GM21619 (cell line): ENCODE results near the gene DNAH2.
A peak's percentile ranks its signal among the peaks of the same experiment; 100 is the strongest.

Experiments
- ATAC-seq: cut with Tn5 transposase; IDR thresholded peaks from one replicate; pipeline ENCODE4 v1.9.1; 2021; ENCODE audit not compliant: unreplicated experiment

DNAH2 gene

GRCh38 chr17:7837408-7838088 is 120.0 kb downstream of the DNAH2 start:
- no peak for ATAC-seq

- ATAC-seq = no peak
Observed at GRCh38 chr17:7838090-7839075, 120.8 kb downstream of the DNAH2 start.

- ATAC-seq = no peak
Observed at GRCh38 chr17:7839190-7839875, 121.8 kb downstream of the DNAH2 start.

- ATAC-seq = no peak
Observed at GRCh38 chr17:7839876-7840261, 122.3 kb downstream of the DNAH2 start.

GRCh38 chr17:7840441-7840840 is 122.9 kb downstream of the DNAH2 start:
- no peak for ATAC-seq

GRCh38 chr17:7840875-7841274 is 123.3 kb downstream of the DNAH2 start:
- ATAC-seq = no peak

GRCh38 chr17:7841396-7841914 is 123.9 kb downstream of the DNAH2 start:
- ATAC-seq = peak; percentile 17

- peak; percentile 13 for ATAC-seq
Observed at GRCh38 chr17:7841915-7842379, 124.4 kb downstream of the DNAH2 start.

- ATAC-seq = peak; percentile 22
Observed at GRCh38 chr17:7842380-7843256, 125.1 kb downstream of the DNAH2 start.

- no peak for ATAC-seq
Observed at GRCh38 chr17:7843257-7843535, 125.7 kb downstream of the DNAH2 start.

DNA sequence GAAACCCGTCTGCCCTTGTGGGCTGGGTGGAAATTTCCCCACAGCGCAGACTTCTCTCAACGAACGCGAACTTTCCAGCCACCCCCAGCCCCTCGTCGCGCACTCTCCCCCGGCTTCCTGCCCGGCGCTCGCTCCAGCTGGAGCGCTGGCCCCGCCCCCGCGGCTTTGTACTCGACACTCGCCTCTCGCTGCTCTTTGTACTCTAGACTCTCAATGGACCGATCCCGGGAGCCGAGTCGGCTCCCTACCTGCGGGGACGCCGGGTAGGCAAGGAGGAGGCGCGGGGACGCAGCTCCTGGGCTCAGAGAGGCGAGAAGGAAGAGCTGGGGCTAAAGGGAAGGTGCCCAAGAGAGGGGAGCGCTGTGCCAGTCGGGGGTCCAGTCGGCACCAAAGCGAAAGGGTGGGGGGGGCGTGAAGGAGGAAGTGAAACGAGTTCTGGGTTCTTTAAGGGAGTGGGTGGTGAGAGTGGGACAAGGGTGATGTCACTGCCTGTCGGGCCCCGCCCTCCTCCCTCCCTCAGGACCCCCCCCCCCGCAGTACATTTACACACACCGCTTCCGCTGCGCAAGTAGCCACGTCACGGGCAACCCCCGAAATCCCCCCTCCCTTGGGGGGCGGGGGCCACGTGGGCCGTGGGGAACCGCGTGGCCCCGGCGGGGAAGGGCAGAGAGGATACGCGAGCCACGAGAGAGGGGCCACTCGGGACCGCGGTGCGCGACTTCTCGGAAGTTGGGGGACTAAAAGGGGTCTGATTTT is 126.2 kb downstream of the DNAH2 start:
- ATAC-seq = no peak

DNA sequence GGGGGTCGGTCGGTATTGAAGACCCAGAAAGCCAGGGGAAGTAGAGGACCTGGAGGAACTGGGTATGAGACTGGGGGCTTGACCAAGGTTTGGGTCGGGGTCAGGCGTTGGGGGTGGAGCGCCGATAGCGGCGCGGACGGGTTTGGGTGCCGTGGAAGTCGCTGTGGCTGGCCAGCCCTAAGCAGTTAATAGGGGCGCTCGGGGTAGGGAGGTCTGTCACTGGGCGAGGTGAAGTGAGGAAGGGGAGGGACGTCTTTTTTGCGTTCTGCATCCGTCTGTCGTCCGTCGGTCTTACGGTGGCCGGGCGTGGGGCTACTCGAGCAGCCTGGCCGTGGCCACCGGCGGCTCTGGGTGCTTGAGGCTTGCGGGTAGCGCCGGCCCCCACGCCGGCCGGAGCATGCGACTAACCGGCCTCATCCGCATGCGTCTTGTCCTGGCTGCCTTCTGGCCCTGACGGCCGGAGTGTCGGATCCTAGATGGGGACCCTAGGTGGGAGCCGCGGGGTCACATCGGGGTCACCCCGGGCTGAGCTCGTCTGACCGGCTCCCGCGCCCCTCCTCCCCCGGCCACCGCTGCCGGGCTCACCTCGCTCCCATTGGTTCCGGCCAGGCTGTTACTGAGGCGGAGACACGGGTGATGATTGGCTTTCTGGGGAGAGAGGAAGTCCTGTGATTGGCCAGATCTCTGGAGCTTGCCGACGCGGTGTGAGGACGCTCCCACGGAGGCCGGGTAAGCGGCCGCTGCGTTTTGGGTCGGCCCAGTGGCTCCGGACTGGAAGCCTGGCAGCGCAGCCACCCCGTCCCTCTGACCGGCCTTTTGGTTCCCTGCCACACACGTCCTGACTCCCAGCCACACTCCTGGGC is 127.0 kb downstream of the DNAH2 start:
- peak; percentile 37 for ATAC-seq

GRCh38 chr17:7845359-7846062 is 128.0 kb downstream of the DNAH2 start:
- ATAC-seq = no peak

- ATAC-seq = no peak
Observed at GRCh38 chr17:7846063-7846735, 128.7 kb downstream of the DNAH2 start.

GRCh38 chr17:7846765-7847661 is 129.5 kb downstream of the DNAH2 start:
- no peak for ATAC-seq

GRCh38 chr17:7848131-7848579 is 130.6 kb downstream of the DNAH2 start:
- ATAC-seq = no peak

DNA sequence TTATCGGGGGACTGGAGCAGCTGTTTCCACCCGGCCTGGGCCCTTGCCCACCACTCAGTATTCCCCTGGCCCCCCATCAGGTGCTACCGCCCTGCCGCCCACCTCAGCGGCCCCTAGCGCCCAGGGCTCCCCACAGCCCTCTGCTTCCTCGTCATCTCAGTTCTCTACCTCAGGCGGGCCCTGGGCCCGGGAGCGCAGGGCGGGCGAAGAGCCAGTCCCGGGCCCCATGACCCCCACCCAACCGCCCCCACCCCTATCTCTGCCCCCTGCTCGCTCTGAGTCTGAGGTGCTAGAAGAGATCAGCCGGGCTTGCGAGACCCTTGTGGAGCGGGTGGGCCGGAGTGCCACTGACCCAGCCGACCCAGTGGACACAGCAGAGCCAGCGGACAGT is 131.2 kb downstream of the DNAH2 start:
- no peak for ATAC-seq
